Left lobe of liver (tissue), 2 donors: ENCODE measurements around the gene ARGFX. TPM values are rescaled to one million over a fixed set of nuclear protein-coding genes. Genes with fewer than 3 reads are reported as not detected.
"Not testable (repeated sequence)": the region's sequence is repeated elsewhere in the genome, so short reads cannot be mapped to it uniquely, and the experiment has no call there.

Experiments
- ATAC-seq: fragments of 200-7000 bp; cut with Tn5 transposase; one replicate; pipeline ENCODE4 v1.9.1; 2020; ENCODE audit warnings: mild to moderate bottlenecking, moderate library complexity
- DNase-seq: peaks from one replicate; pipeline ENCODE4 v3.0.0-alpha.2; 2020; ENCODE audit warnings: low spot score
- total RNA-seq: library from RNA; stranded (reverse); gene quantifications from one replicate; pipeline ENCODE4 v1.2.1, GENCODE V29; 2021
- donor health status: DM: no; HTN: no; CAD: no; lungs with moderate emphysema.
- donor health status: DM: no; HTN: yes; CAD: no.

The ARGFX gene
- total RNA-seq: not detected

DNA sequence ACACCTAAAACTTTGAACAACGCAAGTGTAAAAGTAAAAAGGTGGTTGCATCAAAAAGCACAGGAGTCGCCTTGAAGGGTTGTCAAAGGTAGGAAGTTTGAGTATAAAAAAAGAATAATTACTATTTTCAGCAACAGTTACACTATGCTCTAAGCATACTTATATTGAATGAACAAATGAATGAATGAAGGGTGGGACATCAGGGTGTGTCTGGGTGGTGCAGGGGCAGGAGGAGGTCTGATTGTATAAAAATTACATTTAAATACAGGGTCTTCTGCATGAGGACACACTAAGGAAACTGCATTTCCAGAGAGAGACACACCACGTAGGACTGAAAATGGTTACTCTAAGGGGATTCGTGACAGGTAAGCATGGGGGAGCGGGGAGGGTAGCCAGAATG, at the start of gene ARGFX:
ARGFX (plus strand) TSS at position 301 of the 400 bp plus-strand sequence. CDS start 2,765 bp downstream, outside the sequence.
- ATAC-seq: no peak
- no peak for DNase-seq

DNA sequence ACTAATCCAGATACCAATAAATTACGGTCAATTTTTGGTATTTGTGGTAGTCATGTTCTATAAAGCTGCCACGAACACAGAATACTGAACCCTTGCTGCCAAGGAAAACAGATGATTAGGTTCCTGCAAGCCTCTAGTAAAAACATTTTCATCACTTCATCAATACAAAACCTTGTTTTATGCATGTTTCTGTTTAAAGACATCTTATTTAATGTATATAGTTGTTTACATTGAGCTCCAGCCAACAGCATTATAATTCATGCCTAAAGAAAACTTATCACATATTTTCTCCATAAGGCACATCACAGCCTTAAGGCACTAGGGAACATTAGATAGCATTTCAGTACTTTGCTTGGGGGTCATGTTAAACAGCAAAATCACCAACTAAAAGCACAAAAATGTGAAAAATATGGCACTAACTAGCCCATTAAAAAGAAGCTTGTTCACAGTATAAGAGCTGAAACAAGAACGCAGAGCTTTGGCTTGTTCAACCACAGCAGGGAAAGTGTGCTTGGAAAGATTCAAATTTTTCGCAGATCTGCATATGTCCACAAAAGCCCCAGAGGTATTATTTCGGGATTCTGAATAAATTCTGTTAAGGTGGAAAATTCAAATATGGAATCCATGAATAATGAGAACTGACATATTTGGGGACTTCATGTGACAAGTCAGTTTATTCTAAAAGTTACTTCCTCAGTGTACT, 49.6 kb upstream of the ARGFX start:
- DNase-seq (no peak), ATAC-seq (no peak)

DNA sequence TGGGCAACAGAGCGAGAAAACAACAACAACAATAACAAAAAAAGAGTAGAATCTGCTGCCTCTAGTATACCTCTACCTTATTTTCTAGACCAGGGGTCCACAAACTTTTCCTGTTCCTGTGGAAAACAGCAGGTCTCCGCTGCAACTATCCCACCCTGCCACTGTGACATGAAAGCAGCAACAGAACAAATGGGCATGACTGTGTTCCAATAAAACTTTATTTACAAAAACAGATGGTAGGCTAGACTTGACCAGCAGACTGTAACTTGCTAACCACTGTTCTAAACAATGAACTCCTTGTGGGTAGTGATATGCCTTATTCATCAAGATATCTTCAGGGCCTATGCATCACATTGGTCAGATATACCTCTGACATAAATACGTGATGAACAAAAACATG, 47.2 kb upstream of the ARGFX start:
- DNase-seq (no peak), ATAC-seq (no peak)

DNA sequence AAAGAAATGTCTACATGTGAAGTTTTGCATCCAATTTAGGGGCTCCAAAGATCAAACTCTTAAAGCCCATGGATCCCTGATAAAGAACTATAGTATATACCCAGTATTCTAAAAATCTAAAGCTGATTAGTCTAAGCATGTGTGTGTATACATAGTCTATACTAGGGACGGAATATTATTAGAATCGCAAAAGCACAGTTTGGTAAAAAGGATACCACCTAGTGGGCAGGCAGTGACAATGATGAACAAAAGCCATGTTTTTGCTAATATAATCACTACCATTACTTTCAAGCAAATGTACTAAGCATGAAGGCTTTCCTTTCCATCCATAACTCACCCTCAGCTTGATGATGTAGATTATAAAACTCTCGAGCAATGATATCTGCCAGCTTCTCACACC, 38.4 kb upstream of the ARGFX start:
- DNase-seq: no peak
- peak; percentile 58 for ATAC-seq

DNA sequence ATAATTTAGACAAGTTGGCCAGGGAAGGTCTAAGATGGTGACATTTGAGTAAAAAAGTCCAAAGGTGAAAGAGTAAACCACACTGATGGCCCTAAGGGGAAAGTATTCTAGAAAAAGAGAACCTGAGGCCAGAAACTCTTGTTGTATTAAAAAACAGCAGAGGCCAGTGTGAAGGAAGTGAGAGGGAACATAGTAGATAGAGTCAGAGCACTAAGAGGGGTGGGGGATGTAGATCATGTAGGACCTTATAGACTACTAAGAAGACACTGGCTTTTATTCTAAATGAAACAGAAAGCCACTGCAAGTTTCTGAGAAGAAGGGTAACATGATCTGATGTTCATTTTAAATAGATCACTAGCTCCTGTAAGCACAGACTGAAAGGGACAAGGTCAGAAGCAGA, 36.5 kb upstream of the ARGFX start:
- ATAC-seq (no peak), DNase-seq (no peak)

DNA sequence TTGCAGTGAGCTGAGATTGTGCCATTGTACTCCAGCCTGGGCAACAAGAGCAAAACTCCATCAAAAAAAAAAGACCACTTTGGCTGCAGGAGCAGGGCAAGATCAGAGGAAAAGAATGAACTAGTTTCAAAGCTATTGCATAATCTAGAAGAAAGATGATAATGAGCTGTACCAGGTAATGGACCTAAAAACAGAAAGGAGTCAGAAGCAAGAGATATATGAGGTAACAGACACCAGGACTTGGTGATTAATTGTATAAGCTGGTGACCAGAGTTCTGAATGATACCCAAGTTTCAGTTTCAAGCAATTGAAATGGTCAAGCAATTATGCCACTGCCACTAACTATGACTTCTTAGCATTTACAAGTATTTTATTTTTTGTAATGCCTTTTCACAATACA, 24.8 kb upstream of the ARGFX start:
- ATAC-seq: no peak
- no peak for DNase-seq

- ATAC-seq (no peak), DNase-seq (no peak)
Measured at GRCh38 chr3:121545049-121545573, 22.6 kb upstream of the ARGFX start.

DNA sequence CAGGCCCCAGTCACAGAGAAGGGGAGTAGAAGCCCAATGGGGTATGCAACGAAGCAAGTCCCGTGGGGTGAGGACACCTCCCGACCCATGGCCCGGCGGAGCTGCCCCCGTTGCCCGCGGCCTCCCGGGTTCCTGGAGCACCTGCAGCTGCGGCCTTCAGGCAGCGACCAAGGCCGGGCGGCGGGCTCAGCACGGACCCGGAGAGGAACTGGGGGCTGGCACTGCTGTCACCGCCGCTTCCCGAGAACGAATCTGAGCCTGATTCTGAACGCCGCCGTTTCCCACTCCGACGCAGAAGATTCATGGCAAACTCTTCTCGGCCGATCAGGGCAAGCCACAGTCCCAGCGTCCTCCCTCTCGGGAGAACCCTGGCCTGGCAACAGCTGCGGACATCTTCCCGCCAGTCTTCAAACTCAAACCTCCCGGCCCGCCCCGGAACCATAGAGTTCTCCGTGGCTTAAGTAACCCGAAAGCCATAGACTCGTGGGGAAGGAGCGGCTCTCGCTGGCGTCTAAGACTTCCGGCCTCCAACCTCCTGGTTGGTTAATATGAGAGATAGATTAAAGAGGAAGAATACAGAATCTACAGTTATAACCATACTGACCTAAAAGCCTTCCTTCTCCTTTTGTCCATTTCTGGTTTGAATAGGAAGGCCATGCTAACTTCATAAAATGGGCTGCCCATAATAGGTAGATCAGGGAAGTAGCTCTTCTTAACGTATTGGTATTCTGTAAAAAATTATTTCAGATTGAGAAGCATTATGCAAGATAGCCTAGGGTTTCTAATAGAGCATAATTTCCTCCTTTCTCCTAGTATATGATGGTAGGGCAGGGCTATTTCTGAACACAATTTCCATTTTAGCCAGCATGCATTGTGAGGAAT, 21.9 kb upstream of the ARGFX start, which contains the start of gene POLQ:
POLQ (minus strand) TSS at position 415 of the 882 bp plus-strand sequence; CDS start at position 304, 111 bp downstream.
- DNase-seq (peak; percentile 91), ATAC-seq (peak; percentile 99)

GRCh38 chr3:121552379-121552778, 15.4 kb upstream of the ARGFX start:
- no peak for DNase-seq
- ATAC-seq: no peak

DNA sequence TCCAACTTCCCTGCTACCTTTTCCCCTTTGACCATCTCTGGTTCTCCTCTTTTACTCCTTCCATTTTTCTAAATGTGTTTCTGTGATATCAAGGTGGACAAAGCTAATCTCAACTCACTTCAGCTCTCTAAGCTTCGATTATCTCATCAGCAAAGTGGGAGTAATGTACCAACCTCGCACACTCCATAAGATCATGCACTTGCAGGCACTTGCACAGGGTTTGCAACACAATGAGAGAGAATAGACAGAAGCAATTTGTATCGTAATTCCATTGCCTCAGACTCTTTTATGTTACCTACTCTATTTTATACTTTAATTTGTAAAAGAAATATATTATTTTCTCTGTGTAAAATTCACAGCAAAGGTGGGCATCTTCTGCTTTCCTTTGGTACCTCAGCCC, 15.0 kb upstream of the ARGFX start:
- ATAC-seq (no peak), DNase-seq (no peak)

- DNase-seq (no peak), ATAC-seq (no peak)
Measured at GRCh38 chr3:121557426-121557934, 10.3 kb upstream of the ARGFX start.

DNA sequence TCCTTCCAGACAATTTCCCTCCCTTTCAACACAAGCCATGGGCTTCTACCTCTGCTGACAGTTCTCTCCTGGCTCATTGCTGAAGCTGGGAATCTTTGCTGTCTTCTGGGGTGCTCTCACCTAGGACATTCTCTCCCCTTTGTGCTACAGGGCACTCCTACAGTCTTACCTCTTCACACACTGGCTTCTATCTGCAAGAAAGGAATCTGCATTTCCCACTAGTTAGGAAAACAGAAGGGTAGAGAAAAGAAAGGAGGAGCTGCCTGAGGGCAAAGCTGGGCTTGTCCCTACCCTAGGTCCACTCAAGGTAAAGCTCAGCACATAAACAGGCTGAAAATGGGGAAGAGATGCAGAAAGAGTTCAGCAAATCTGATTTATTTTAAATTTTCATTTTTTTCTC, 5.6 kb upstream of the ARGFX start:
- ATAC-seq (no peak), DNase-seq (no peak)

DNA sequence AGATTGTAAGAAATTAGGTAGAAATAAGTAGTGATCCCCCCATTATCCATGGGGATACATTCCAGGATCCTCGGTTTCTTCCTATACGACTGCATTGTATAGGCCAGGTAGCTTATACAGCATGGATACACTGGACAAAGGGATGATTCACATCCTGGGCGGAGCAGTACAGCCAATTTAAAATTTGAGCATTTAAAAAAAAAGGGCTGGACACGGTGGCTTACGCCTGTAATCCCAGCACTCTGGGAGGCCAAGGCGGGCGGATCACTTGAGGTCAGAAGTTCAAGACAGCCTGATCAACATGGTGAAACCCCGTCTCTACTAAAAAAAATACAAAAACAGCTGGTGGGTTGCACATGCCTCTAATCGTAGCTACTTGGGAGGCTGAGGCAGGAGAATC, 976 bp upstream of the ARGFX start:
- ATAC-seq (no peak), DNase-seq (no peak)

- DNase-seq (no peak), ATAC-seq (no peak)
Measured at GRCh38 chr3:121574449-121574848, 6.7 kb downstream of the ARGFX start.

- ATAC-seq: no peak
- DNase-seq: no peak
Measured at GRCh38 chr3:121581691-121582090, 13.9 kb downstream of the ARGFX start.

DNA sequence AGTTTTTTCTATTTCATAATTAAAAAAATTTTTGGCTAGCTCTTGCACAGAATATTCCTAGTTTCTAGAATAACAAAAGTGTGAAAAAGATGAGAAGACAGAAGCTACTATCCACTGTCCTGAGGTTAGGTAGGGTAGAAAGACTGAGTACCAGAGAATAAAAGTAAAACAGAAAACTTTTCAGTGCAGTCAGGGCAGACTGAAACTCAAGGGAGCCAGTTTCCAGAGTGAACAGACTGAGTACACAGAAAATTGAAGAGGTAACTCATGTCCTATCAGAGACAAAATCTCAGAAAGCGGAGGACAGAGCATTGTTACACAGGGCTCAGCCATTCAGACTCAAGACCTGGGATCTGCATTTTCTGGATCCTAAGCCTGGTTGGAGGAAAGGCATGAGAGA, 16.7 kb downstream of the ARGFX start:
- ATAC-seq: no peak
- DNase-seq: no peak

DNA sequence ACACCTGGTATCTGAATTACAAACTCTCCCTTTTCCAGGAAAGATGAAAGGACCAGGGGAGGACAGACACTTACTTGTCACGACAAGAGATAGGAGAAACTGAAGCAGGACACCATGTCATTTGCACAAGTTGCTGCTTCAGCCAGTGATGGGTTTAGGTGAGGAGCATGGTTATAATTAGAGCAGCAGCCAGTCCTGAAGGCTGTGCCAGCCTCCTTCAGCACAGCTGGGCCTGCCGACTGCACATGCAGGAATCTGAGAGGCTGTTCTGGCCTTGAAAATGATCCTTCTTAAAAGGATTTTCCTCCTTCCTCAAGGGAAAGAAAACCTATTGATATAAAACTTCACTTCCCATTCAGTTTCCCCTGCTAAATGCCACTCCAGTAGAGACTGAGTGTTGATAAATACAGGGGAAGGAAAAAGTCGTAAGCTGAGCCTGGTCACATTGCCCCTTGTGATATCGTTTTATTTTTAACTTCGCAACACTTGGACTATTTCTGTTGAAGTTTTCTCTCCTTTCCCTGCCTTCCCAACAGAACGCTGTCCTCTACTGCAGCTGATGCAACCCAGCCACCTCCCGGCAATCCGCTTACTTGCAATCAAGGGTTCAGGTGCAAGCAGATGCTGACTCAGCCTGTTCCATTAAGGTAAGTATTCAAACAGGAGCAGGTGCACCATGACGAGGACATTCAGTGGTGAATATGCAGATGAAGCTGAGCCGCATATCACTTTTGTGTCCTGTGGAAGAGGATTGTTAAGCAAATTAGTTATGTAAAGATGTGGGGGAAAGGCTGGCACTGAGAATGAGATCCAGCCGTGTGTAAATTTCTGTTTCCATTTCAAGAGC, 25.3 kb downstream of the ARGFX start, which contains the start of gene FBXO40:
FBXO40 (plus strand) TSS at position 524 of the 847 bp plus-strand sequence. CDS start 27,197 bp downstream, outside the sequence.
- DNase-seq (peak; percentile 65), ATAC-seq (peak; percentile 86)

DNA sequence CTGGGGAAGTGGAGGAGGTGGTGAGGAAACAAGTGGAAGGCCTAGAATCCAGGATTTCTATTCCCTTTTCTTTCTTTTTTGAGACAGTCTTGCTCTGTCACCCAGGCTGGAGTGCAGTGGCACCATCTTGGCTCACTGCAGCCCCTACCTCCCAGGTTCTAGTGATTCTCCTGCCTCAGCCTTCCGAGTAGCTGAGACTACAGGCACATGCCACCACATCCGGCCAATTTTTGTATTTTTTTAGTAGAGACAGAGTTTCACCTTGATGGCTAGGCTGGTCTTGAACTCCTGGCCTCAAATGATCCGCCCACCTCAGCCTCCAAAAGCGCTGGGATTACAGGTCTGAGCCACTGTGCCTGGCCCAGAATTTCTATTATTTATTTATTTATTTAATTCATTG, 26.1 kb downstream of the ARGFX start:
- not testable (repeated sequence) for ATAC-seq, DNase-seq

DNA sequence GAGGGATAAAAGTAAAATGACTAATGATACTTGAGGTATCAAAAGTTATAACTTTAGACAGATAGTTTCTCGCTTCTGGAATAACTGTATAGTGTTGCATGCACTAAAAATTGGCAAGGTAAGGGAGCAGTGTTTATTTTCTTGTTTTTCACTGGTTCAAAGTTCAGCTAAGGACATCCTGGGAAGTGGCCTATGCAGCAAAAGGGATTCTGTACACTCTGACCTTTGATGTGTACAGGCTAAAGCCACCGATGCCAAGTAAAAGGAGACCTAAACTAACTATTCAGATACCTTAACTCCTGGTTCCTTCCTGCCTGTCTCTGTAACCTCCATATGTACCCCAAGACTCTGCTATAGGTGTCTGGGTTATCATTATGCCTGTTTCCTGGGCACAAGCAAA, 27.1 kb downstream of the ARGFX start:
- ATAC-seq: peak; percentile 93
- peak; percentile 54 for DNase-seq

DNA sequence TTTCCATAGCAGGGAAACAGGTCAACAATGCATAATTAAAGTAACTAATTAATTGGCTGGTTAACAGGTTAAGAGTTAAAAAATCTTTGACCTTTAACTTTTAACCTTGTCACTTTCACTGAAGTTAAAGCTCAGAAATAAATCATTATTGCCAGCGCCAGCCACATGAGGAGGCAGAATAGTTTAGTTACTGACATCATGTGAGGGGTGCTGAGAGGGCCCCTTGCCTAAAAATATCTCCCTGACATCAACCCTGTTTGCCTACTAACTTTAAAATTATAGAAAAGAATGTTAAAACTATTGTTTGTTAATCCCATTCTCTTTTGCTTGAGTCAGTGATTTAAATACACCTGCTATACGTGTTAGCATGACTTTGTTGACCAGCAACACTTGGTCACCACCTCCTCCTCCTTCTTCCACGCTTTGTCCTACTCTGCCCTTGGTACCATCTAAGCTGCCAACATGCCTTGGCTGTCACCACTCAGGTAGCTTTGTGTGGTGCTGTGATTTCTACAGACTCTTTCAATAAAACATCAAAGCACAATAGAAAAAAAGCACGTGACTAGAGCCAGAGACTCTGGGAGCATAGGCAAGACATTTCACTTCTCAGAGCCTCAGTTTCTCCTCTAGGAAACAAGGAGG, 28.1 kb downstream of the ARGFX start:
- ATAC-seq: no peak
- no peak for DNase-seq
